ENCODE results near the gene CCDC157.
A peak's percentile ranks its signal among the peaks of the same experiment; 100 is the strongest.

Gene CCDC157

DNA sequence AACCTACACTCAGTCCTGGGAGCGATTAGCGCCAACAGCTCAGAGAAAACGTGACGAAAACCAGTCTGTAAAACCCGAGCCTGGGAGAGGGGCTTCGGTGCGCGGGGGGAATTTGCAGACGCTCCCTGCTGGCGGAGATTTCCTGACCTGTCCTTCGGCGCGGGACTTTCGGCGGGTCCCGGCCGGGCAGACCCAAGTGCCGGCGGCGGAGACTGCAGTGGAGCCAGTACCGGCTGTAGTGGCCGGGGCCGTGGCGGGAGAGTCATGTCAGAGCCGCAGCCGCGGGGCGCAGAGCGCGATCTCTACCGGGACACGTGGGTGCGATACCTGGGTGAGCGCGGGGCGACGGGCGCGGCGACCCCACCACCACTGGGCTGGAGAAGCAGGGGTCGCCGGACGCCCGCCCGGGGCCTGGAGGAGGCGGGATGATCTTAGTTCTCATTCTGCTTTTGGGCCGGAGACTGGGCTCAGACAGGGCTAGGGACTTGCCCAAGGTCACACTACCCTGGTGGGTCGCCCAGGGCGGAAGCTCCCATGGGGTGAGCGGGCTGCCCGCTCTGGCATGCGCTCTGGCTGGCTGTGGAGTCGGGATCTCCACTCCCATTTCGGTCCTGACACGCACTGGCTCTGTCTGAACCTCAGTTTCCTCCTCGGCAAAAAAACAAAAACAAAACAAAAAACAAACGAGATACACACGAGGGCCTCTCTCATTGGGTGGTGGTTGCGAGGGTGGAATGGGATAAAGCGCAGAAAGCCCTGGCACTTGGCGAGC is 69.0 kb downstream of the CCDC157 start, which contains the start of gene MTFP1:
MTFP1 (plus strand) TSS at position 153 of the 772 bp plus-strand sequence; CDS start at position 265, 112 bp downstream.
- TF ChIP-seq ZFP30 (CRISPR knock-in tag; IDR thresholded peaks at IDR 0.05) (no peak), ESRRG (CRISPR knock-in tag; IDR thresholded peaks at IDR 0.05) (no peak), PPARA (CRISPR knock-in tag; IDR thresholded peaks at IDR 0.05; ENCODE audit: borderline replicate concordance) (no peak), OSR1 (CRISPR knock-in tag; IDR thresholded peaks at IDR 0.05) (no peak), ZC3H10 (CRISPR knock-in tag; IDR thresholded peaks at IDR 0.05) (no peak), ARNTL (CRISPR knock-in tag; IDR thresholded peaks at IDR 0.05; ENCODE audit: borderline replicate concordance, low read depth) (no peak), GLIS3 (CRISPR knock-in tag; IDR thresholded peaks at IDR 0.05) (no peak), ZNF565 (CRISPR knock-in tag; conservative IDR thresholded peaks at IDR 0.05; ENCODE audit: low read depth) (no peak), ISL1 (CRISPR knock-in tag; IDR thresholded peaks at IDR 0.05) (no peak)
- TF ChIP-seq, protein P1, sequence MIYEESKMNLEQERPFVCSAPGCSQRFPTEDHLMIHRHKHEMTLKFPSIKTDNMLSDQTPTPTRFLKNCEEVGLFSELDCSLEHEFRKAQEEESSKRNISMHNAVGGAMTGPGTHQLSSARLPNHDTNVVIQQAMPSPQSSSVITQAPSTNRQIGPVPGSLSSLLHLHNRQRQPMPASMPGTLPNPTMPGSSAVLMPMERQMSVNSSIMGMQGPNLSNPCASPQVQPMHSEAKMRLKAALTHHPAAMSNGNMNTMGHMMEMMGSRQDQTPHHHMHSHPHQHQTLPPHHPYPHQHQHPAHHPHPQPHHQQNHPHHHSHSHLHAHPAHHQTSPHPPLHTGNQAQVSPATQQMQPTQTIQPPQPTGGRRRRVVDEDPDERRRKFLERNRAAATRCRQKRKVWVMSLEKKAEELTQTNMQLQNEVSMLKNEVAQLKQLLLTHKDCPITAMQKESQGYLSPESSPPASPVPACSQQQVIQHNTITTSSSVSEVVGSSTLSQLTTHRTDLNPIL (CRISPR knock-in tag; IDR thresholded peaks at IDR 0.05; ENCODE audit: low read depth), result no peak
- ATAC-seq, result peak; percentile 7

Measured in SK-N-SH treated with all-trans-retinoic acid at 6 μM for 48 hours (cell line).